Endometrium (tissue), 2 donors: Measurements from ENCODE around the gene RTP4.
"Not testable (repeated sequence)": the region's sequence is repeated elsewhere in the genome, so short reads cannot be mapped to it uniquely, and the experiment has no call there.

ENCODE experiments used
- FAIRE-seq: peaks from 2 replicates; lab custom pipeline; 2012; peaks lifted over from hg19 to GRCh38; lab: Jason Lieb, UNC
- donor health status: control.
- donor health status: control.

Gene RTP4

GRCh38 chr3:187370051-187370450 lies 1.9 kb downstream of the RTP4 start:
- no peak for FAIRE-seq

GRCh38 chr3:187375581-187375980 lies 7.4 kb downstream of the RTP4 start:
- FAIRE-seq, result no peak

GRCh38 chr3:187377842-187378241 lies 9.7 kb downstream of the RTP4 start:
- FAIRE-seq, result no peak

- no peak for FAIRE-seq
Observed at GRCh38 chr3:187382609-187383151, 14.5 kb downstream of the RTP4 start.

- FAIRE-seq, result no peak
Observed at GRCh38 chr3:187383246-187383645, 15.1 kb downstream of the RTP4 start.

- no peak for FAIRE-seq
Observed at GRCh38 chr3:187385296-187385695, 17.1 kb downstream of the RTP4 start.

- no peak for FAIRE-seq
Observed at GRCh38 chr3:187396661-187397060, 28.5 kb downstream of the RTP4 start.

GRCh38 chr3:187398955-187399354 lies 30.8 kb downstream of the RTP4 start:
- FAIRE-seq, result no peak

- FAIRE-seq, result no peak
Observed at GRCh38 chr3:187400756-187401155, 32.6 kb downstream of the RTP4 start.

- peak; percentile 8 for FAIRE-seq
Observed at GRCh38 chr3:187401856-187402255, 33.7 kb downstream of the RTP4 start.

- FAIRE-seq, result peak; percentile 93
Observed at GRCh38 chr3:187403768-187404288, 35.6 kb downstream of the RTP4 start.

- no peak for FAIRE-seq
Observed at GRCh38 chr3:187406927-187407326, 38.7 kb downstream of the RTP4 start.

GRCh38 chr3:187411991-187412781 lies 44.0 kb downstream of the RTP4 start:
- not testable (repeated sequence) for FAIRE-seq
